ENCODE data around the gene PDIA5.

The PDIA5 gene

GRCh38 chr3:123165163-123165562 is 98.3 kb downstream of the PDIA5 start:
- Mint-ChIP-seq H3K9me3 (peaks cover 6% of the 10 kb centered on the region), H3K4me3 (no peak overlapping the region), H3K36me3 (peaks cover 41% of the 10 kb centered on the region), H3K27ac (no peak overlapping the region), H3K27me3 (no peaks in the 10 kb centered on the region), H3K4me1 (no peaks in the 10 kb centered on the region)

- no peak overlapping the region for H3K27ac Mint-ChIP-seq
- H3K4me3 Mint-ChIP-seq, result no peak overlapping the region
- H3K27me3 Mint-ChIP-seq, result no peaks in the 10 kb centered on the region
- peaks cover 6% of the 10 kb centered on the region for H3K9me3 Mint-ChIP-seq
- peaks cover 36% of the 10 kb centered on the region for H3K36me3 Mint-ChIP-seq
- no peaks in the 10 kb centered on the region for H3K4me1 Mint-ChIP-seq
Measured at GRCh38 chr3:123167686-123168085, 100.9 kb downstream of the PDIA5 start.

- no peak overlapping the region for H3K4me3 Mint-ChIP-seq
- no peaks in the 10 kb centered on the region for H3K4me1 Mint-ChIP-seq
- peaks cover 36% of the 10 kb centered on the region for H3K36me3 Mint-ChIP-seq
- H3K9me3 Mint-ChIP-seq, result peaks cover 6% of the 10 kb centered on the region
- no peaks in the 10 kb centered on the region for H3K27me3 Mint-ChIP-seq
- no peak overlapping the region for H3K27ac Mint-ChIP-seq
Measured at GRCh38 chr3:123168122-123168521, 101.3 kb downstream of the PDIA5 start.

- Mint-ChIP-seq H3K36me3 (peaks cover 32% of the 10 kb centered on the region), H3K27me3 (no peaks in the 10 kb centered on the region), H3K4me3 (no peak overlapping the region), H3K27ac (no peak overlapping the region), H3K4me1 (no peaks in the 10 kb centered on the region), H3K9me3 (peaks cover 6% of the 10 kb centered on the region)
Measured at GRCh38 chr3:123168605-123169004, 101.8 kb downstream of the PDIA5 start.

GRCh38 chr3:123169492-123169929 is 102.7 kb downstream of the PDIA5 start:
- Mint-ChIP-seq H3K4me3 (no peak overlapping the region), H3K36me3 (peaks cover 24% of the 10 kb centered on the region), H3K27ac (no peak overlapping the region), H3K27me3 (no peaks in the 10 kb centered on the region), H3K9me3 (peaks cover 6% of the 10 kb centered on the region), H3K4me1 (no peaks in the 10 kb centered on the region)

- peaks cover 20% of the 10 kb centered on the region for H3K36me3 Mint-ChIP-seq
- peaks cover 4% of the 10 kb centered on the region for H3K9me3 Mint-ChIP-seq
- no peak overlapping the region for H3K27ac Mint-ChIP-seq
- H3K27me3 Mint-ChIP-seq, result no peaks in the 10 kb centered on the region
- H3K4me3 Mint-ChIP-seq, result no peak overlapping the region
- H3K4me1 Mint-ChIP-seq, result no peaks in the 10 kb centered on the region
Measured at GRCh38 chr3:123169930-123170329, 103.1 kb downstream of the PDIA5 start.

- H3K27ac Mint-ChIP-seq, result no peak overlapping the region
Measured at GRCh38 chr3:123180791-123181190, 114.0 kb downstream of the PDIA5 start.

GRCh38 chr3:123186695-123187094 is 119.9 kb downstream of the PDIA5 start:
- Mint-ChIP-seq H3K27me3 (no peaks in the 10 kb centered on the region), H3K27ac (no peak overlapping the region), H3K9me3 (peaks cover 11% of the 10 kb centered on the region), H3K4me3 (no peak overlapping the region), H3K4me1 (no peaks in the 10 kb centered on the region), H3K36me3 (peaks cover 2% of the 10 kb centered on the region)

More at GRCh38 chr3:123180791-123181190, 114.0 kb downstream of the PDIA5 start:
- no peaks in the 10 kb centered on the region for H3K27me3 Mint-ChIP-seq
- H3K36me3 Mint-ChIP-seq, result peaks cover 11% of the 10 kb centered on the region
- H3K4me3 Mint-ChIP-seq, result no peak overlapping the region
- no peaks in the 10 kb centered on the region for H3K4me1 Mint-ChIP-seq
- H3K9me3 Mint-ChIP-seq, result peaks cover 11% of the 10 kb centered on the region

- Mint-ChIP-seq H3K27me3 (no peaks in the 10 kb centered on the region), H3K27ac (no peak overlapping the region), H3K36me3 (no peaks in the 10 kb centered on the region), H3K9me3 (peaks cover 5% of the 10 kb centered on the region), H3K4me1 (no peaks in the 10 kb centered on the region), H3K4me3 (no peak overlapping the region)
Measured at GRCh38 chr3:123188058-123188457, 121.2 kb downstream of the PDIA5 start.

GRCh38 chr3:123193448-123194101 is 126.8 kb downstream of the PDIA5 start:
- H3K9me3 Mint-ChIP-seq, result no peaks in the 10 kb centered on the region

GRCh38 chr3:123194552-123194951 is 127.7 kb downstream of the PDIA5 start:
- Mint-ChIP-seq H3K27me3 (peaks cover 1% of the 10 kb centered on the region), H3K36me3 (peaks cover 10% of the 10 kb centered on the region), H3K27ac (no peak overlapping the region), H3K4me3 (no peak overlapping the region), H3K4me1 (no peaks in the 10 kb centered on the region), H3K9me3 (peaks cover 6% of the 10 kb centered on the region)

More at GRCh38 chr3:123193448-123194101, 126.8 kb downstream of the PDIA5 start:
- Mint-ChIP-seq H3K27me3 (peaks cover 1% of the 10 kb centered on the region), H3K4me1 (no peaks in the 10 kb centered on the region), H3K36me3 (peaks cover 3% of the 10 kb centered on the region), H3K27ac (no peak overlapping the region), H3K4me3 (no peak overlapping the region)

GRCh38 chr3:123198372-123198771 is 131.5 kb downstream of the PDIA5 start:
- H3K4me1 Mint-ChIP-seq, result peaks cover 20% of the 10 kb centered on the region
- H3K27me3 Mint-ChIP-seq, result peaks cover 1% of the 10 kb centered on the region
- no peak overlapping the region for H3K27ac Mint-ChIP-seq
- peaks cover 11% of the 10 kb centered on the region for H3K9me3 Mint-ChIP-seq
- no peak overlapping the region for H3K4me3 Mint-ChIP-seq
- peaks cover 10% of the 10 kb centered on the region for H3K36me3 Mint-ChIP-seq

- Mint-ChIP-seq H3K27me3 (peaks cover 1% of the 10 kb centered on the region), H3K4me3 (peak overlapping the region; percentile 95), H3K27ac (peak overlapping the region; percentile 98), H3K9me3 (peaks cover 11% of the 10 kb centered on the region), H3K36me3 (peaks cover 10% of the 10 kb centered on the region), H3K4me1 (peaks cover 35% of the 10 kb centered on the region)
Measured at GRCh38 chr3:123201223-123201556, 134.4 kb downstream of the PDIA5 start.

- H3K27me3 Mint-ChIP-seq, result peaks cover under 1% of the 10 kb centered on the region
- H3K36me3 Mint-ChIP-seq, result peaks cover 9% of the 10 kb centered on the region
- peaks cover 39% of the 10 kb centered on the region for H3K4me1 Mint-ChIP-seq
- peak within 1 kb of the TSS; percentile 95 for H3K4me3 Mint-ChIP-seq
- peaks cover 11% of the 10 kb centered on the region for H3K9me3 Mint-ChIP-seq
- H3K27ac Mint-ChIP-seq, result peak within 1 kb of the TSS; percentile 98
Measured at GRCh38 chr3:123201557-123202427, 135.0 kb downstream of the PDIA5 start, which contains the start of gene SEC22A. TSS of gene SEC22A (plus strand) at chr3:123201943. CDS start at chr3:123209218, 7,275 bp downstream.

- Mint-ChIP-seq H3K4me1 (peaks cover 45% of the 10 kb centered on the region), H3K4me3 (peak overlapping the region; percentile 95), H3K9me3 (peaks cover 11% of the 10 kb centered on the region), H3K27ac (peak overlapping the region; percentile 98), H3K36me3 (peaks cover 9% of the 10 kb centered on the region), H3K27me3 (no peaks in the 10 kb centered on the region)
Measured at GRCh38 chr3:123202451-123202850, 135.6 kb downstream of the PDIA5 start.
